Measurements from ENCODE around the gene MC4R. TPM values are rescaled to one million over a fixed set of nuclear protein-coding genes. Genes with fewer than 3 reads are reported as not detected.

MC4R gene
- total RNA-seq, 1 donor: not detected

- no peak for DNase-seq (ENCODE audit: low read depth)
- TF ChIP-seq CTCF (IDR thresholded peaks at IDR 0.05; ENCODE audit: insufficient read depth, low read length): no peak
- no peak overlapping the region for H3K4me3 ChIP-seq (ENCODE audit: low read depth, low read length)
Measured at GRCh38 chr18:60331890-60332289, 40.7 kb downstream of the MC4R start.

GRCh38 chr18:60329131-60329530 is 43.4 kb downstream of the MC4R start:
- no peak for DNase-seq (ENCODE audit: low read depth)
- no peak overlapping the region for H3K4me3 ChIP-seq (ENCODE audit: low read depth, low read length)
- no peak for TF ChIP-seq CTCF (IDR thresholded peaks at IDR 0.05; ENCODE audit: insufficient read depth, low read length)

- TF ChIP-seq CTCF (IDR thresholded peaks at IDR 0.05; ENCODE audit: insufficient read depth, low read length): no peak
- H3K4me3 ChIP-seq (ENCODE audit: low read depth, low read length): no peak overlapping the region
- DNase-seq (ENCODE audit: low read depth): no peak
Measured at GRCh38 chr18:60327880-60328279, 44.7 kb downstream of the MC4R start.

GRCh38 chr18:60322591-60322990 is 50.0 kb downstream of the MC4R start:
- no peak for TF ChIP-seq CTCF (IDR thresholded peaks at IDR 0.05; ENCODE audit: insufficient read depth, low read length)
- DNase-seq (ENCODE audit: low read depth): no peak
- no peak overlapping the region for H3K4me3 ChIP-seq (ENCODE audit: low read depth, low read length)
